Mesenchymal stem cell (in vitro differentiated cells and primary cell): ENCODE data around the gene FXYD1.

ENCODE experiments used
- DNase-seq: peaks from one replicate; pipeline ENCODE4 v3.0.0-alpha.2; 2013
- H2AFZ ChIP-seq: one replicate; pipeline ENCODE4 v1.6.1; 2013; ENCODE audit warnings: low read depth, mild to moderate bottlenecking, control low read depth, inconsistent platforms, low read length, moderate library complexity
- H2AK5ac ChIP-seq: 2 replicates; pipeline ENCODE4 v1.6.1; 2013; ENCODE audit warnings: low read length, moderate library complexity, mild to moderate bottlenecking, inconsistent platforms; ENCODE audit not compliant: severe bottlenecking
- H2BK120ac ChIP-seq: one replicate; pipeline ENCODE4 v1.6.1; 2013; ENCODE audit warnings: low read depth, mild to moderate bottlenecking, inconsistent platforms, low read length, moderate library complexity
- H2BK12ac ChIP-seq, 2 experiments: one replicate each; pipeline ENCODE4 v1.6.1; 2013; ENCODE audit warnings: inconsistent platforms in 2 of 2, low read length in 2 of 2, mild to moderate bottlenecking in 2 of 2, moderate library complexity in 2 of 2, control low read depth in 1 of 2
- H2BK15ac ChIP-seq: one replicate; pipeline ENCODE4 v1.6.1; 2013; ENCODE audit warnings: mild to moderate bottlenecking, low read depth, inconsistent platforms; ENCODE audit not compliant: poor library complexity, severe bottlenecking
- H2BK5ac ChIP-seq: 2 replicates; pipeline ENCODE4 v1.6.1; 2013; ENCODE audit warnings: low read depth, mild to moderate bottlenecking, low read length, control low read depth, inconsistent platforms; ENCODE audit not compliant: poor library complexity, severe bottlenecking
- H3K14ac ChIP-seq, 2 experiments: one replicate each; pipeline ENCODE4 v1.6.1; 2013; ENCODE audit warnings: inconsistent platforms in 2 of 2, low read length in 2 of 2, control low read depth in 1 of 2, mild to moderate bottlenecking in 1 of 2, moderate library complexity in 1 of 2
- H3K18ac ChIP-seq, 2 experiments: one replicate each; pipeline ENCODE4 v1.6.1; 2013; ENCODE audit warnings: inconsistent platforms in 2 of 2, low read length in 2 of 2, control low read depth in 1 of 2, low read depth in 1 of 2, mild to moderate bottlenecking in 1 of 2
- H3K23ac ChIP-seq, 2 experiments: one replicate each; pipeline ENCODE4 v1.6.1; 2013; ENCODE audit warnings: inconsistent platforms in 2 of 2, low read length in 2 of 2, mild to moderate bottlenecking in 2 of 2, moderate library complexity in 2 of 2, control low read depth in 1 of 2
- H3K27ac ChIP-seq: 2 replicates; pipeline ENCODE4 v1.5.1; 2013; ENCODE audit warnings: mild to moderate bottlenecking, moderate library complexity, low read length, control low read depth, inconsistent platforms; ENCODE audit not compliant: poor library complexity, severe bottlenecking
- H3K27me3 ChIP-seq, 2 experiments: 2 replicates each; pipeline versions ENCODE4 v1.6.1 to v1.7.0; 2013; ENCODE audit warnings: low read length in 2 of 2, mild to moderate bottlenecking in 2 of 2, moderate library complexity in 2 of 2, control low read depth in 1 of 2, inconsistent platforms in 1 of 2; ENCODE audit not compliant: control insufficient read depth in 1 of 2, insufficient read depth in 1 of 2
- H3K36me3 ChIP-seq, 2 experiments: 2 replicates each; pipeline versions ENCODE4 v1.6.1 to v1.7.0; 2013; ENCODE audit warnings: low read length in 2 of 2, control low read depth in 1 of 2, inconsistent platforms in 1 of 2, low read depth in 1 of 2, mild to moderate bottlenecking in 1 of 2; ENCODE audit not compliant: insufficient read depth in 2 of 2, control insufficient read depth in 1 of 2
- H3K4ac ChIP-seq, 2 experiments: one replicate each; pipeline ENCODE4 v1.6.1; 2013; ENCODE audit warnings: inconsistent platforms in 2 of 2, low read length in 2 of 2, mild to moderate bottlenecking in 2 of 2, moderate library complexity in 2 of 2, control low read depth in 1 of 2, low read depth in 1 of 2
- H3K4me1 ChIP-seq: 2 replicates; pipeline ENCODE4 v1.6.1; 2013; ENCODE audit warnings: low read depth, low read length, control low read depth; ENCODE audit not compliant: control insufficient read depth, insufficient read depth
- H3K4me2 ChIP-seq: 2 replicates; pipeline ENCODE4 v1.6.1; 2013; ENCODE audit warnings: low read length, mild to moderate bottlenecking, inconsistent platforms; ENCODE audit not compliant: poor library complexity, severe bottlenecking
- H3K4me3 ChIP-seq, 2 experiments: 2 replicates each; pipeline versions ENCODE4 v1.5.1 to v1.7.0; 2013; ENCODE audit warnings: low read length in 2 of 2, mild to moderate bottlenecking in 2 of 2, control low read depth in 1 of 2, low read depth in 1 of 2; ENCODE audit not compliant: insufficient read depth in 1 of 2
- H3K79me1 ChIP-seq: replicated peaks from 2 replicates; pipeline ENCODE4 v1.6.1; 2013; ENCODE audit warnings: mild to moderate bottlenecking, control low read depth, low read length, inconsistent platforms; ENCODE audit not compliant: poor library complexity, severe bottlenecking
- H3K9ac ChIP-seq: 2 replicates; pipeline ENCODE4 v1.7.0; 2013; ENCODE audit warnings: mild to moderate bottlenecking, low read length, moderate library complexity
- H3K9me3 ChIP-seq: 2 replicates; pipeline ENCODE4 v1.7.0; 2013; ENCODE audit warnings: mild to moderate bottlenecking, low read length; ENCODE audit not compliant: control insufficient read depth
- H4K8ac ChIP-seq: one replicate; pipeline ENCODE4 v1.6.1; 2013; ENCODE audit warnings: inconsistent platforms, mild to moderate bottlenecking, low read length, moderate library complexity
- H4K91ac ChIP-seq: one replicate; pipeline ENCODE4 v1.6.1; 2013; ENCODE audit warnings: mild to moderate bottlenecking, low read length, inconsistent platforms
- WGBS: methylation state at CpG from one replicate; pipeline ENCODE4 v1.1.7; 2013; ENCODE audit warnings: mixed read lengths; 5-methylcytosine and 5-hydroxymethylcytosine counted together

The FXYD1 gene

DNA sequence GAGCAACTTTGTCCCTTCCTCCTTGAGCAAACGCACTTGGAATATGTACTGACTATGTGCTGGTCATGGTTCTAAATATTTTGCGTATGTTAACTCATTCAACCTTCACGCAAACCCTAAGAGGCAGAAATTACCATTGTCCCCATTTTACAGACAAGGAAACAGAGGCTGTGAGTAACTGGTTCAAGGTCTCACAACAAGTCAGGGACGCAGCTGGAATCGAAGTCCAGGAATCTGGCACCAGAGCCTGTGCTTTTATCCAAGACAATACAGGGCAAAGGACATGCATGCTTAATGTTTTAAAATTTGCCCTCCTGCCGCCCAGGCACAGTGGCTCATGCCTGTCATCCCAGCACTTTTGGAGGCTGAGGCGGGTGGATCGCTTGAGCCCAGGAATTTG lies 21.0 kb downstream of the FXYD1 start:
- Histone ChIP-seq H3K23ac (no peak overlapping the region), H2BK120ac (no peak overlapping the region), H3K4ac (no peak overlapping the region), H4K8ac (no peak overlapping the region), H2BK12ac (no peak overlapping the region), H3K4me1 (peaks cover 16% of the 10 kb centered on the region), H3K9me3 (peaks cover 30% of the 10 kb centered on the region), H3K27ac (no peak overlapping the region), H4K91ac (no peak overlapping the region), H3K27me3 (no peaks in the 10 kb centered on the region), H3K79me1 (peaks cover 11% of the 10 kb centered on the region), H2AK5ac (no peak overlapping the region), H3K36me3 (peaks cover 21 to 83% of the 10 kb centered on the region in 2 experiments), H3K4me3 (no peak overlapping the region), H3K4me2 (no peak overlapping the region), H3K18ac (no peak overlapping the region), H2BK5ac (no peak overlapping the region), H2AFZ (no peak overlapping the region), H2BK15ac (no peak overlapping the region), H3K14ac (no peak overlapping the region), H3K9ac (no peak overlapping the region)
- DNase-seq, result no peak
- WGBS, result 96% methylated on average over 6 of the region's 8 CpGs

DNA sequence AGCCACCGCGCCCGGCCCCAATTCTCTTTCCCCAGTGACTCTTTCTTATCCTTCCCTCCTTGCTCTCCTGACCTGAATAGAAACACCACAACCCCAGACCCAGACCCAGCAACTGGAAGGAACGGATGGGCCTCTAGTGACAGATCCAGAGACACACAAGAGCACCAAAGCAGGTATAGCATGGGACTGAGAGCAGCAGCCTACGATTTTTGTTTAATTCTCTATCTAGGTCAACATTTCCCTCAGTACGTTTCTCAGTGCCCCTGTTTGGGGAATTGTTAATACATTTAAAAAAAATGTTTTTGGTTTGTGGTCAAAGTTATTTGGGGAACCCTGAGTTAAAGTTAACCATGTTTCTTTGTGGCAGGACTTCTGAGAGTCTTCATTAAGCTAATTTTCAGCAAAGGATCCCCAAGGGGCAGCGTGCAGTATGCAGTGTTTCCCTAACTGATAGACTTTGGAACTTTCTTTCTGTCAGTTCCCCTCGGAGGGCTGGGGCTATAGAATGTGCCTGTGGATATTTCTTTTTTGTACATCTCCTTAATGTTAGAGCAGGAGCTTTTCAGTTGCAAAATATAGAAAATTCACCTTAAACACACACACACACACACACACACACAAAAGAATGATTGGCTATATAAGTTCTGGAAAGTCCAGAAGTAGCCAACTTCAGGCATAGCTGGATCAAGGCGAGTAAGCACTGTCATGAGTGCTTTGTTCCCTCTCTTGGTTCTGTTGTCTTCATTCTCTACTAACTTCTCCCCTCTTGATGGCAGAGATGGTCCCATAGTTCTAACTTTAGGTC lies 22.2 kb downstream of the FXYD1 start:
- H2BK15ac ChIP-seq, result no peak overlapping the region
- H3K27me3 ChIP-seq, result no peaks in the 10 kb centered on the region
- no peak overlapping the region for H2BK12ac ChIP-seq
- no peak overlapping the region for H3K18ac ChIP-seq
- H3K79me1 ChIP-seq, result peaks cover 6% of the 10 kb centered on the region
- 96% methylated on average over 7 of the region's 9 CpGs for WGBS
- H3K4me3 ChIP-seq, result no peak overlapping the region
- H3K9me3 ChIP-seq, result peaks cover 43% of the 10 kb centered on the region
- H3K4ac ChIP-seq, result no peak overlapping the region
- no peak overlapping the region for H3K14ac ChIP-seq
- H3K4me1 ChIP-seq, result peaks cover 7% of the 10 kb centered on the region
- H4K91ac ChIP-seq, result no peak overlapping the region
- no peak overlapping the region for H2BK5ac ChIP-seq
- H2BK120ac ChIP-seq, result no peak overlapping the region
- H3K9ac ChIP-seq, result no peak overlapping the region
- H2AK5ac ChIP-seq, result no peak overlapping the region
- no peak overlapping the region for H3K23ac ChIP-seq
- no peak overlapping the region for H3K4me2 ChIP-seq
- H3K27ac ChIP-seq, result no peak overlapping the region
- no peak for DNase-seq
- peaks cover 24 to 95% of the 10 kb centered on the region in 2 experiments for H3K36me3 ChIP-seq
- H4K8ac ChIP-seq, result no peak overlapping the region
- H2AFZ ChIP-seq, result no peak overlapping the region

DNA sequence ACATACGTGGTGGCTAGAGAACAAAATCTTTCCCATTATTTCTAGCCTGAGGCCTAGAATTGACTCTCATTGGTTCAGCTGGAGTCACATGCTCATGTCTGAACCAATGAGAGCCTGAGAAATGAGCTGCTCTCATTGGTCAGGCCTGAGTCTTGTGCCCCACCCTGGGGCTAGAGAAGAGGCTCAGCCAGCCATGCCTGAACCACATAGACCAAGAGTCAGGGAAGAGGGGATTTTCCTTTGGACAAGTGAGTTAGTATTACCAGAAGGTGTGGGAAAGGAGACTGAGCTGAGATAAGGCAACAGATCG lies 22.8 kb downstream of the FXYD1 start:
- Histone ChIP-seq H3K4me3 (no peak overlapping the region), H3K27me3 (no peaks in the 10 kb centered on the region), H2BK12ac (no peak overlapping the region), H2BK15ac (no peak overlapping the region), H2BK120ac (no peak overlapping the region), H3K4me2 (no peak overlapping the region), H2AK5ac (no peak overlapping the region), H2BK5ac (no peak overlapping the region), H2AFZ (no peak overlapping the region), H4K8ac (no peak overlapping the region), H3K79me1 (peaks cover 4% of the 10 kb centered on the region), H3K18ac (no peak overlapping the region), H3K9ac (no peak overlapping the region), H3K23ac (no peak overlapping the region), H3K4me1 (peaks cover 7% of the 10 kb centered on the region), H3K4ac (no peak overlapping the region), H3K9me3 (peaks cover 48% of the 10 kb centered on the region), H4K91ac (no peak overlapping the region), H3K27ac (no peak overlapping the region), H3K14ac (no peak overlapping the region), H3K36me3 (peaks cover 29 to 100% of the 10 kb centered on the region in 2 experiments)
- DNase-seq, result no peak
- WGBS, result 96% methylated on average over 2 of the region's 2 CpGs

DNA sequence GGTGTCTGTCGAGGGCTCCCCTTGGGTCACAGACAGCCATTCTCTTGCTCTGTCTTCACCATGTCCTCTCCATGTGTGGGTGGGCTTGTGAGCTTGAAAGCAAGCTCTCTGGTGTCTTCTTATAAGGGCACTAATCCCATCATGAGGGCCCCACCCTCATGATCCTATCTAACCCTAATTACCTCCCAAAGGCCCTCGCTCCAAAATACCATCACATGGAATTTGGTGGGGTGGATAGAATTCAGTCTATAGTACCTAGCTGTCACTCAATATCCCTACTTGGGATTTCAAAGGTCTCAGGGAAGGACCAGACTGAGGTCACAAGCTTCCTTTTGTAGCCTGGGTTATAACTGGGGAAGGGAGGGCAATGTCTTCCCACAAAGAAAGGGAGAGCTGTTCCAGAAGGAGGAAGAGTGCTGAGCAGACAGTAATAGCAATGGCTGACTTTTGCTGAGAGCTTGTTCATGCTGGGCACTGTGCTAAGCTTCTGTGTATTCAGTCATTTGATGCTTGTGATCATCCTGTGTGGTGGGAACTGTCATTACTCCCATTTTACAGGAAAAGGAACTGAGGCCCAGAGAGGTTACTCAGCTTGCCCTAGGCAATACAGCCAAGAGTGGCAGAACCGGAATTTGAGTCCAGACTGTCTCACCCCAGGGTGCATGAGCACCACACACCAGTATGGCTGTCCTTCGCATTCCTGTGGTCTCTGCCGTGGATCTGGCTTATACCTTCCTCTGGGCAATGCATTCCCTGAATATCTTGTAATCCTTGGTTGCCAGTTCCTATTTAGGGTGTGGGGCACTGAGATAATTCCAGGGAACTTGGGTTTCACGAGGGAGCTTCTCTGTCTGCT lies 24.1 kb downstream of the FXYD1 start:
- H3K9ac ChIP-seq, result no peak overlapping the region
- peak overlapping the region; percentile 76 for H2AK5ac ChIP-seq
- H3K79me1 ChIP-seq, result peaks cover 3% of the 10 kb centered on the region
- WGBS, result 85% methylated on average over 5 of the region's 6 CpGs
- H3K36me3 ChIP-seq, result peaks cover 30 to 100% of the 10 kb centered on the region in 2 experiments
- no peak overlapping the region for H3K4me3 ChIP-seq
- H3K18ac ChIP-seq, result no peak overlapping the region
- peak overlapping the region; percentile 16 for H3K4me2 ChIP-seq
- H2AFZ ChIP-seq, result no peak overlapping the region
- H4K91ac ChIP-seq, result no peak overlapping the region
- peak overlapping the region; percentile 75 for H3K27ac ChIP-seq
- peaks cover 58% of the 10 kb centered on the region for H3K9me3 ChIP-seq
- no peak overlapping the region for H2BK120ac ChIP-seq
- no peaks in the 10 kb centered on the region for H3K27me3 ChIP-seq
- peak overlapping the region; percentile 25 for H2BK5ac ChIP-seq
- no peak overlapping the region for H3K4ac ChIP-seq
- H3K4me1 ChIP-seq, result peaks cover 14% of the 10 kb centered on the region
- H2BK12ac ChIP-seq, result no peak overlapping the region
- no peak for DNase-seq
- no peak overlapping the region for H3K14ac ChIP-seq
- H3K23ac ChIP-seq, result no peak overlapping the region
- no peak overlapping the region for H4K8ac ChIP-seq
- H2BK15ac ChIP-seq, result no peak overlapping the region
